ENCODE measurements around the gene DAGLA.
"Not testable (repeated sequence)": the region's sequence is repeated elsewhere in the genome, so short reads cannot be mapped to it uniquely, and the experiment has no call there.

DAGLA gene

GRCh38 chr11:61654397-61654829, 25.8 kb upstream of the DAGLA start:
- H3K4me3 ChIP-seq (ENCODE audit: low read depth, low read length): no peak overlapping the region
- no peak for TF ChIP-seq CTCF (IDR thresholded peaks at IDR 0.05; ENCODE audit: insufficient read depth, low read depth, low read length, missing control alignments)

GRCh38 chr11:61655266-61656159, 24.7 kb upstream of the DAGLA start:
- DNase-seq (ENCODE audit: low read depth): not testable (repeated sequence)

More at GRCh38 chr11:61654397-61654829, 25.8 kb upstream of the DAGLA start:
- DNase-seq (ENCODE audit: low read depth): no peak

GRCh38 chr11:61656347-61657077, 23.7 kb upstream of the DAGLA start:
- no peak overlapping the region for H3K4me3 ChIP-seq (ENCODE audit: low read depth, low read length)
- no peak for TF ChIP-seq CTCF (IDR thresholded peaks at IDR 0.05; ENCODE audit: insufficient read depth, low read depth, low read length, missing control alignments)
- no peak for DNase-seq (ENCODE audit: low read depth)

More at GRCh38 chr11:61655266-61656159, 24.7 kb upstream of the DAGLA start:
- H3K4me3 ChIP-seq (ENCODE audit: low read depth, low read length): not testable (repeated sequence)

DNA sequence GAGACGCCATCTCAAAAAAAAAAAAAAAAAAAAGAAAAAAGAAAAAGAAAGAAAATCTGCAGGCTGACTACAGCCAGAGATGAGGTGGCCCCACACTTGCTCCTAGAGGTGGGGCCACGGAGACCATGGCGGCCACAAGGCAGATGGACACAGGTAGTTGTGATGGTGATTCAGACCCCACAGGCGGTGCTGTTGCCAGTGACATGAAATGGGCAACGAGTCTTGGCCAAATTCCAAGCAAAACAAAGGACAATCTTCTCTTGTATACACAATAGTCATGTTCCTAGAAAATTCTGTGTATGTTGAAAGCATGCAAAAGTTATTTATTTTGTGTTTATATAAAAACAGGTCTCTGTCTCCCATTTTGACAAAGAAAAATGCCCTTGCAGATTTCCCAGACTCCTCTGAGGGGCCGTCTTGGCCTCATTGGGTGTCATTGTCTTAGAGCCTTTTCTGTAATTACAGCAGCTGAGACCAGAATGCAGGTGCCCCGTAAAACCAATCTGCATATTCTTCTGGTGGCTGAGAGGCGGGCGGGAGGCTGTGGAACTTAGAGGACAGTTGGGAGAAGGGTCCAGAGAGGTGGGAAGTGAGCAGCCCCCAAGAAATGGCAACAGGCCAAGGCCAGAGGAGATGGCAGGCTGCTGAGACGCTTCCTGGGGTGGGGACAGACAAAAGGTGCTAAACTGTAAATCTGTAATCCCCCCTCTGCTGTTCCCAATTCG, 22.5 kb upstream of the DAGLA start:
- DNase-seq (ENCODE audit: low read depth): no peak
- no peak for TF ChIP-seq CTCF (IDR thresholded peaks at IDR 0.05; ENCODE audit: insufficient read depth, low read depth, low read length, missing control alignments)

GRCh38 chr11:61659413-61660196, 20.6 kb upstream of the DAGLA start:
- peak; percentile 1 for TF ChIP-seq CTCF (IDR thresholded peaks at IDR 0.05; ENCODE audit: insufficient read depth, low read depth, low read length, missing control alignments)
- no peak for DNase-seq (ENCODE audit: low read depth)
- no peak overlapping the region for H3K4me3 ChIP-seq (ENCODE audit: low read depth, low read length)

More for the DNA sequence above, 22.5 kb upstream of the DAGLA start:
- H3K4me3 ChIP-seq (ENCODE audit: low read depth, low read length): no peak overlapping the region

GRCh38 chr11:61660997-61661396, 19.2 kb upstream of the DAGLA start:
- not testable (repeated sequence) for DNase-seq (ENCODE audit: low read depth)

GRCh38 chr11:61666684-61667297, 13.4 kb upstream of the DAGLA start:
- TF ChIP-seq CTCF (IDR thresholded peaks at IDR 0.05; ENCODE audit: insufficient read depth, low read depth, low read length, missing control alignments): no peak
- no peak for DNase-seq (ENCODE audit: low read depth)
- no peak overlapping the region for H3K4me3 ChIP-seq (ENCODE audit: low read depth, low read length)

More at GRCh38 chr11:61660997-61661396, 19.2 kb upstream of the DAGLA start:
- H3K4me3 ChIP-seq (ENCODE audit: low read depth, low read length): not testable (repeated sequence)

Data from GM12865 (cell line).